Tongue (tissue), 2 donors: Measurements from ENCODE around the gene FES. TPM values are rescaled to one million over a fixed set of nuclear protein-coding genes. Genes with fewer than 3 reads are reported as not detected.
"Not testable (repeated sequence)": the region's sequence is repeated elsewhere in the genome, so short reads cannot be mapped to it uniquely, and the experiment has no call there.

Experiments
- DNase-seq: peaks from one replicate; pipeline ENCODE4 v3.0.0-alpha.2; 2015
- total RNA-seq: library from RNA; depleted of rRNA; stranded (reverse); fragments of >200 nt; gene quantifications from one replicate; pipeline ENCODE4 v1.2.3, GENCODE V29; 2014

The FES gene
- 40.1 TPM for total RNA-seq

DNA sequence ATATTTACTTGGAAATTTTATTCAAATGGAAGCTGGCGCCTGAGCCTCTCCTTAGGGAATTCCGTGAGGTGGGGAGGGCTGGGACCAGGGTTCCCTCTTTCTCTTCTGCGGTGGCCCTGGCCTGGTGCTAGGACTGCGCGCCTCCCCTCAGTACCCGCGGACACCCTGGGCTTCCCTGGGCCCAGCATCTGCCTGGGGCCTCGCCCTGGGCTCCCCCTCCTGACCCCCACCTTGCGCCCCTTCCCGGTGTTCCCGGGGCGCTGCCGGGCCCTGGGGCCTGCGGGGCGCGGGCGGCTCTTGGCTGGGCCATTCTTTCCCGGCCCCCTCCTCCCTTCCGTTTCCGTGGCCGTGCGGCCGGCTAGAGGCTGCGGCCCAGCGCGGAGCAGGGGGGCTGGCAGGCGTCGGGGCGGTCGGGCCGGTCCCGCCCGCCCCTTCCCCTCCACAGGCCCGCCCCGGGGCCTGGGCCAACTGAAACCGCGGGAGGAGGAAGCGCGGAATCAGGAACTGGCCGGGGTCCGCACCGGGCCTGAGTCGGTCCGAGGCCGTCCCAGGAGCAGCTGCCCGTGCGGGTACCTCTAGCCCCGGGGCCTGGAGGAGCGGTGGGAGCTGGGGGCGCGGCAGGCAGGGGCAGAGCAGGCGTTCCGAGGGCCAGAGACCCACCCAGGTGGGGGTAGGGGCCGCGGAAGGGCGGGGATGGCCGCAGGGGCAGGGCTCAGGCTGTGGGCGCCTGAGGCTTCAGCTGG lies at the start of gene FES:
TSS of gene FES (plus strand) at position 529 of the 743 bp plus-strand sequence. CDS start 542 bp downstream, outside the sequence.
- DNase-seq, result peak; percentile 85

DNA sequence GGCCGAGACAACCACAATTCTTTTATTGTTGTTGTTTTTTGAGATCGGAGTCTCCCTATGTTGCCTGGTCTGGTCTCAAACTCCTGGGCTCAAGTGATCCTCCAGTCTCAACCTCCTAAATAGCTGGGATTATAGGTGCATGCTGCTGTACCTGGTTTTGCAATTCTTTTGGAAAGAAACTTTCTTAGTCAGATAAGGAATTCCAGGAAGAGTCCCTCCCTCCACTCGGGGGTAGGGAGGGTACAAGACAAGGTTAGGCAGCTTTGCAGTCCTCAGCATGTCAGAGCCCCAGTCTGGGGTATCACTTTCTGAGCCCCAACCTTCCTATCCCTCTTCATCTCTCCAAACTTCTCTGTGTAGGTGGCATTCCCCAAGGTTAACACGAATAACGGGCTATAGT lies 49.7 kb upstream of the FES start:
- DNase-seq, result no peak

DNA sequence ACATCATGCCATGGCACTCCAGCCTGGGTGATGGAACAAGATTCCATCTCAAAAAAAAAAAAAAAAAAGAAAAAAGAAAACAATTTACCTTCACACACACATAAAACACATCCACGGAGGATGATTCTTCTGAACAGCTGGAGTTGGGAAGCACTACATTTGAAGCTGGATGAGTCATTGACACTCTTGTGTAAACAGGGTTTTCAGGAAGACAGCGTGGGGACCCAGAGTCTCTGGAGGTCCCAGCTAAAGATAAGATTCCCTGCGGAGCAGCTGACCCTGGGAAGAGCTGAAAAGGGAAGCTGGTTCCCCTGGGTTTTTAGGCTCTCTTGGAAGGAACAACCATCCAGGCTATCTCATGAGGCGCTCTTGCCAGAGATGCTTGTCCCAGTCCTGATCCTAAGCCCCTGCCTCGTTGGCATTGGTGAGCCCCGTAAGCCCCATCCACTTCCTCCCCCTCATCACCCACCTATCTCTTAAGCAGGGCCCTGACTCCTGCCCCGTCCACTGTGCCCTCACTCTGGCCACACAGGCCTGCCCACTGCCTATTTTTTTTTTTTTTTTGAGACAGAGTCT lies 47.9 kb upstream of the FES start:
- DNase-seq, result no peak

DNA sequence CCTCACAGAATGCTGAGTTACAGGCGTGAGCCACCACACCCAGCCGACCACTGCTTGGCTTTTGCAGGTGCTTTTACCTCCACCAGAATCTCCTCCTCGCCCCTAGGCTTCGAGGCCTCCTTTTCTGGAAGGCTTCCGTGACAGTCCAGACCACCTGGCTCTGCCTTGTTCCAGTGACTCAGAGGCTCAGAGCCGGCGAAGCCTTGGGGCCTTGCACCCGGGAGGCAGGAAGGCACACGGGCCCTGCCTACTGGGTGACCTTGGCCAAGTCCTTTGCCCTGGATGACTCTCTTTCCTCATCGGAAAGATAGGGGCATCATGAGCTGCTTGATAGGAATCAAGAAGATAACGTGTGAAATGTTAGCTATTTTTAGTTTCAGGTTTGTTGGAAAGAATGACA lies 47.2 kb upstream of the FES start:
- DNase-seq, result no peak

DNA sequence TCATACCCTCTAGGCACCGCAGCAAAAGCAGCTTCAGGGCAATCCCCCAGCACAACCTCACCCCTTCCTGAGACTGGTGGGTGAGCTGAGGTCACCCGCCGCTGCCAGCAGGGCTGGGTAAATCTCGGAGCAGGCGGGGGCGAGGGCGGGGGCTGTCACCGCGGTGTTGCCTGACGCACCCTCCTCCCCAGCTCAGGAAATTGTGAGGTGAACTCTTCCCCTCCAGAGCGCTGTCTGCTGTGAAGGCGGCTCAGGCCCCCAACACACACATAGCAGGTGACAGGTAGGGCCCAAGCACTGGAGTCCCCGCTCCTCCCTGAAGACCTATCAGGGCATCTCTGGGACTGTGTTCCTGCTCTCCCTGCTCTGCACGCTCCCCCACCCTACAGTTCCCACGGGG lies 46.2 kb upstream of the FES start:
- no peak for DNase-seq

DNA sequence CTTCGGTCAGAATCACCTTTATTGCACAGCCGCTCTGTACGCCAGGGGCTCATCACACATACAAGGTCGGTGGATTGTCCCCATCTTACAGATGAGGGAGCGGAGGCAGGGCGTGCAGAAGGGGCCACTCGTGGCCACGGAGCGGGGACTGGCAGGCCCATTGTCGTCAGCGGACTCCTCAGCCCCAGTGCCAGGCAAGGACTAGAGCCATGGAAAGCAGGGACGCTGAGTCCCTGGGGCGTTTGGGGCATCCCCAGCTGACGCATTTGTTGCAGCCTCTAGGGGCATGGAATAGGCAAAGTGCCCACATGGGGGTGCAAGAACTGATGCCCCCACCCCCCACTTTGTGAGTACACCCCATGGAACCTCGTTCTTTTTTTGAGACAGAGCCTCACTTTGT lies 45.8 kb upstream of the FES start:
- DNase-seq, result no peak

DNA sequence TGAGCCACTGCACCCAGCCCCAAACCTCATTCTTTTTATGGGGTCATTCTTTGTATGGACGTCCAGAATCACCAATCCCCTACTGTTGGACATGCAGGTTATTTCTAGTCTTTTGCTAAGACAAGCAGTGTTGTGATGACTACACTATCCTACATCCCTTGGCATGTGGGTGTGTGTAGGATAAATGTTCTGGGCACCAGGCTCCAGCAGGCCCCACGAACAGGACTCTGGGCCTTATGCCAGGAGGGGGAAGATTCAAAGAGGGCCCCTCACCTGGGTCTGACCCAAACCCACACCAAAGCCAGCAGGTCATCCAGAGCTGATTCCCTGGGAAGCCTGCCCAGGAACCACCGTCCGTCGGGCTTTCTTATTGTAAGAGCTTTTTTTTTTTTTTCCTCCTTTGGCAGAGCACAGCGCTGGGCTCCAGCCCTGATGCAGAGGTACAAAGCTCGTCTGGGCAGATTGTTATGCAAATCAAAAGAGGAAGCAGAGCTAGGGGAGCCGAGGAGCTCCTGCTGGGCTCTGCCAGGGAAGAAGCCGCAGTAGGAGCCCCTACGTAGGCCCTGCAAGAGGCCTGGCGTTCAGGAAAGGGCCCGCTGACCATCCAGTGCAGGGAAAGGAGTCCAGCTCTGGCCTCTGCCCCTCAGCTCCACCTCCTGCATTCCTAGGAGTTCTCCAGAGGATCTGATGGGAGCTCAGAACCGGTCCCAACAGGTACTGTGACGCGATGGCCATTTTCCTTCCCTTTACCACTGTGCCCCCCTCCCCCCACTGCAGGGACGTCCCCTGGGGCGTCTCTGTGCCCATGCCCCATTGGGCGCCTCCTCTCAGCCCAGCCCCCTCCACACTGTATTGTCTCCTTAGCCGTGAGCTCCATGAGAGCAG lies 44.9 kb upstream of the FES start:
- no peak for DNase-seq

DNA sequence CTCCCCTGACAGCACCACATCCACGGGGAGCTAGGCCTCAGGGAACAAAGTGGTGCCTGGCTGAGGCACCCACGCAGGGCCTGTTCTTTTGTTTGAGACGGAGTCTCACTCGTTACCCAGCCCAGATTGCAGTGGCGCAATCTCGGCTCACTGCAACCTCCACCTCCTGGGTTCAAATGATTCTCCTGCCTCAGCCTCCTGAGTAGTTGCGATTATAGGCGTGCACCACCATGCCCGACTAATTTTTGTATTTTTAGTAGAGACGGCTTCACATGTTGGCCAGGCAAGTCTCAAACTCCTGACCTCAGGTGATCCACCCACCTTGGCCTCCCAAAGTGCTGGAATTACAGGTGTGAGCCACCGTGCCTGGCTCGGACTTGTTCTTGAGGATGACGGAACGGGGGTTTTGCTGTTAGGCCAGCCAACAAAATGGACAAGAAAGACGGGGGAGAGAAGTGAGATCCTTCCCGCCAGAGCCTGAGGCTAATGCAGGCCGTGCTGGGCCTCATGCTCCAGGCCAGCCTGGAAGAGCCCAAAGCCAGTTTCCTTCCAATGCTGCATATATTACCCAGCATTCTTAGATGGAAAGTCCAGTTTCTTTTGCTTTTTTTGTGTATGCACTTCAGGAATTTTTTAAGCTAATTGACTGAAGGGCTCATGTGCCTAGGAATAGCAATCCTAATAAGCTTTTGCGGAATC lies 44.0 kb upstream of the FES start:
- no peak for DNase-seq

DNA sequence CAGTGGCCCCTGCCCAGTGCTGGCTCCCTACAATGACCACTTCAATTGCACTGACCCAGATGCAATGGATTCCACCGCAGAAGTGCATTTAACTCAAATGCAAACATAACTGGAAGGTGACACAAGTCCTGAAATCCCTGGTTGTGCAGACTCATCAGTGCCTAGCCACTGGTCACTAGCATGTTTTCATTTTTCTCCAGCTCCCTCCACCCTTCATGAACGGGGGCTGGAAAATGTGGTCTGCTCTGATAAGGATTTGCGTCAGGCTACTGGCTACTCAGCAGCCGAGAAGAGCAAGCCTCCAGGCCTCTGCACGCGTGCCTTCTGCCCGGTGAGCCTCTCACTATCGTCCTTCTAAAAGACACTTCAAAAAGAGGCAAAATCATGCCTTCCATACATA lies 43.4 kb upstream of the FES start:
- DNase-seq, result no peak

DNA sequence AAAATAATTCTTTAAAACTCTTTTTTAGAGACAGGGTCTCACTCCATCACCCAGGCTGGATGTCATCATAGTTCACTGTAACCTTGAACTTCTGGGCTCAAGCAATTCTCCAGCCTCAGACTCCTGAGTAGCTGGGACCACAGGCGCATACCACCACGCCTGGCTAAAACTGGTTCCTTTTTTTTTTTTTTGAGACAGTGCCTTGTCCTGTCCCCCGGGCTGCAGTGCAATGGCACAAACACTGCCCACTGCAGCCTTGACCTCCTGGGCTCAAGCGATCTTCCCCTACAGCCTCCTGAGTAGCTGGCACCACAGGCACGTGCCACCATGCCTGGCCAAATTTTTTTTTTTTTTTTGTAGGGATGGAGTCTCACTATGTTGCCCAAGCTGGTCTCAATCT lies 39.6 kb upstream of the FES start:
- DNase-seq, result no peak

DNA sequence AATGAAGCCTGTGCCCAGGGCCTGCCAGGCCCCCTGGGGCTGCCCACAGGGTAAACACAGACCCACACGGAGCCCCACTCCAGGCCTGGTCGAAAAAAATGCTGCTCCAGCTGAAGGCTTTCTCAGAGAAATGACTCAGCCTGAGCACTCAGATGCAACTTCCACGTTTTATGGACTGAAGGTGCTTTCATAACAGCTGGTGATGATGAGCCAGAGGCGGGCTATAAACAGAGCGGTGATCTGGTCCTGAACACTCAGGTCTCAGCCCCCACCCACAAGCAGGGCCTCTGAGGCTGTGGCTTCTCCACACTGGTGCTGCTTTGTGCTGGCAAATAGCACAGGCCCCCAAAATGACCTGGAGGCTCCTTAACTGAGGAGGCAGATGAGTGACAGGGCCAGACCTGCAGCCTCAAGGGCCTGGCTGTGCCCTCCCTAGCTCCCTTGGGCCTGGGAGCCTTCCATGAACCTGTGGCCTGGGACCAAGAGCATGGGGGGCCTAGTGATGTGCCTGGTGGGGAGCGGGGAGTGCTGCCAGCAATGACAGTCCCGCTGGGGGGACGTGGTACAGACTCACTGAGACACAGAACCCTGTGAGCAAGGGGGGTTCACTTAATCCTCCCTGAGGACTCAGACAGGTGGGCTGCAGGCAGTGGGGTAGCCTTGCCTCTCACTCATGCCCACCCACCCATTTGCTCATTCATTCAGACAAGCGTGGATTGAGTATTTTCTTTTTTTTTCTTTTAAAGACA lies 38.9 kb upstream of the FES start:
- no peak for DNase-seq

DNA sequence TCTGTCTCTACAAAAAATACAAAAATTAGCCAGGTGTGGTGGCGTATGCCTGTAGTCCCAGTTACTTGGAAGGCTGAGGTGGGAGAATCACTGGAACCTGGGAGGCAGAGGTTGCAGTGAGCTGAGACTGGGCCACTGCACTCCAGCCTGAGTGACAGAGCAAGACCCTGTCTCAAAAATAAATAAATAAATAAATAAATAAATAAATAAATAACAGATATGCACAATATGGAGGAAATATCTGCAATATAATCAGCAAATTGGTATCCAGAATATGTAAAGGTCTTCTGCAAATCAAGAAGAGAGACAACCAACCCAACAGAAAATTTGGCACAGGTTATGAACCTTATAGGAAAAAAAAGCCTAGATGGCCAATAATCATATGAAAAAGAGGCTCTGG lies 34.9 kb upstream of the FES start:
- not testable (repeated sequence) for DNase-seq

DNA sequence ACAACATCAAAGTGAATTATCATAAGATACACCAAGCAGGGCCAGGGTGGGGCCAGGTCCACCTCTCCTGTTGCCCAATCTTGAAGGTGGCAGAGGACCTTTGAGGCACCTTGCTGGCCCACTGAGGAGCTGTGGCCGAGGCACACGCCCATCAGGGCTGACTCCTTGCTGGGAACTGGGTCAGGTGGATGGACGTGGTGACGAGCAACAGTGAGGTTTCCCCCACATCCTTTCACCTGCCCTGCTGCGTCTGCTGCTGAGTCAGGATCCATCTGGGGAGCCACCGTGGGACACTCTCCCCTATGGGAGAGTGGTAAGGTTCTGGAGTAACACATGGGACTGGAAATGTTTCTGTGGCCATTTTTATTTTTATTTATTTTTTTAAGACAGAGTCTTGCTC lies 33.2 kb upstream of the FES start:
- no peak for DNase-seq

DNA sequence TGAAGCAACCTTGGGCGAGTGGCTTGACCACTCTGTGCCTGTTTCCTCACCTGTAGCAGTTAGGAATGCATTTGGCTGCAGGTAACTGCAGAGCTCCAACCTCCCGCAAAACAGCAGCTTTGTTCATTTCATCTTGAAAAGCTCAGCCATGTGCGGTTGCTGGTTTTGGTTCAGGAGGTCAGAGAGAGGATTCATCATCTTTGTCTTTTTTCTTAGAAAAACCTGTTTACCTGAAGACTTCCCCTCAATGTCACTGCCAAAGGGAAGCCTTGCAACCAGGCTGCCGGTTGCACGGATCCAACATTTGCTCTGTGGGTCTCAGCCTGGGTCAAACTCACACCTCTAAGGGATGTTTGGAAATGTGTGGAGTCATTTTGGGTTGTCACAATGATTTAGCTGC lies 32.4 kb upstream of the FES start:
- DNase-seq, result no peak

DNA sequence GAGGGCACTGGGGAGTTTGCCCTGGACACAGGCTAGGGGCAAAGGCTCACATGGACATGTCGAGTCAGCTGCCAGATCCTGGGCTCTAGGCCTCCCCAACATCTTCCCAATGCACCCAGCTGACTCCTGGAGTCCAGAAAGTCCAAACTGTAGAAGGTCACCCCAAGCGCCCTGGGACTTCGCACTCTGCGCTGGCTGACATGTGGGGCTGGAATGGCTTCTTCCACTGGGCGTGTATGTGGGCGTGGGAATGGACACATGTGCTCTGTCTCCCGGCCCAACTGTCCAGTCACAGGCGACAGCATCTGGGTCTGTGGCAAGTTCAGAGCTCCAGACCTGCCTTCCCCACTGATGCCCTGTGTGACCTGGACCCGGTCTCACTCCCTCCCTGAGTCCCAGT lies 29.2 kb upstream of the FES start:
- no peak for DNase-seq

DNA sequence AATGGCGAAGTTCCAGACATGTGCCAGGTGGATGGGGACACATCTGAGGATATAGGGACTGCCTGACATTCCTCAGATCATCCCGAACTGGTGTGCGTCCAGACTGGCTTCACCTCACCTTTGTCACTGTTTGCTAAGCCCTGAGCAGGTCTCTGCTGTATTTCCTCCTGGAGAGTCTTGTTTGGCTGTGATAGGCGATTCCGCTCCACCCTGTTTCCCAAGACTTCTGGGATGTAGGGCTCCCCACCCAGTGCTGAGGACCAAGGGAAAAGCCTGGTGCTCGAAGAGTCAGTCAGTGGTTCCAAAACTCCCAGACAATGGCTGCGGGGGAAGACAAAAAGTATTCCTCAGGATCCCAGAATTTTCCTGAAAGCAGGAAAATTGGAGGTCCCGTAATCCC lies 27.0 kb upstream of the FES start:
- DNase-seq, result no peak

DNA sequence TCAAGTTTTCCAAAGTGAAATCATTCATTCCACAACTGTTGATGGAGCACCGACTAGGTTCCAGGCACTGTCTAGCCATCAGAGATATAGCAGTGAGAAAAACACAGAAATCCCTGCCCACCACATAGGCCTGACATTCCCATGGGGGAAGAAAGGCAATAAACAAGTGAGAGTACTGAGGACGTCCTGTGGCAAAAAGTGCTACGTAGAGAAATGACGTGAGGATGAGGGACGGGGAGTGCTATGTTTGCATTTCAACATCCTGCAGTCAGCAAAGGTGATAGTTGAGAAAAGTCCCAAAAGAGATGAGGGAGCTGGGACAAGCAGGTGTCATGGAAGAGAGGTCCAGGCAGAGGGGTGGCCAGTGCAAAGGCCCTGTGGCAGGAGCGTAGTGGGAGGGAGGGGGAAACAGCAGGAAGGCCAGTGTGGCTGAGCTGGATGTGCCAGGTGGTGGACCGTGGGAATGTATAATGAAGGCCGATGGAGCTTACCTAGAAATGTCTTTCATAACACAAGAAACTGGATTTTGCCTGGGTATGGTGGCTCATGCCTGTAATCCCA lies 26.3 kb upstream of the FES start:
- DNase-seq, result no peak

DNA sequence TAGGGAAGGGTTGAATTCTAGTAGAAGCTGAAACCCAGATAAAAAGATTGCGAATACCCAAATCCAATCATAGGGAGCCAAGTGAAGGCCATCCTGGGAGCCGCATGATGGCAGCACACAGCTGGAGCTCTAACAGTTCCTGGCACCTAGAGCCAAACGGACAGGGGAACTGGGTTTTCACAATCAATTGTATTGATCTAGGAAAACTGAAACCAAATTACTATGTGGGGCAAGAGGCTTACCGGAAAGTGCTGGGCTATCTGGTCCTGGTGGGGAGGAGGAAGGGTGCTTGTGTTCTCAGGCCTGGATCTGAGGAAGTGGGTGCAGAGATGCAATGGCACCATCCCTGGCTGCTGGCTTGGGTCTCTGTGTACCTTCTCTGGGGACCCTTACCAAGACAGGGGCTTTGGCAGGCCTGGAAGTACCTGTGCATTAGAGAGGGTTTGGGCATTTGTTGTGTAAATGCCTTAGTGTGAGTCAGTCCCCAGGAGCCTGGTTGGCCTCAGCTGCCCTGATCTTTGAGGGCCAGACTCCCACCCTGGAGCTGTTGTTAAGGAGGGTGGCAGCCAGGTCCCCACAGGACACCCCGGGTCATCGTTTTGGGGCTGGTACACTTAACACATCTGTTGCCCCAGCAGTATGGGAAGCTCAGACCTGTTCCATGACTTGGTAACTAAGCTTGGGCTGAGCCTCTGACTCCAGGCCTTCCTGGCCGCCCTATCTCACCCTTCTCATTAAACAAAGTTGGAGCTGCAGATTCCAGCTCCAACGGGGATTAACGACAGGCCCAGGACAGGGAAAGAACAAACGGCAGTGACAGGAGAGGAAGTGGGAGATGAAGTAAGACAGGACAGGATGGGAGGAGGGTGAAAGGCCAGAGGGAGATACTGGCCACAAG lies 24.8 kb upstream of the FES start:
- DNase-seq, result no peak

DNA sequence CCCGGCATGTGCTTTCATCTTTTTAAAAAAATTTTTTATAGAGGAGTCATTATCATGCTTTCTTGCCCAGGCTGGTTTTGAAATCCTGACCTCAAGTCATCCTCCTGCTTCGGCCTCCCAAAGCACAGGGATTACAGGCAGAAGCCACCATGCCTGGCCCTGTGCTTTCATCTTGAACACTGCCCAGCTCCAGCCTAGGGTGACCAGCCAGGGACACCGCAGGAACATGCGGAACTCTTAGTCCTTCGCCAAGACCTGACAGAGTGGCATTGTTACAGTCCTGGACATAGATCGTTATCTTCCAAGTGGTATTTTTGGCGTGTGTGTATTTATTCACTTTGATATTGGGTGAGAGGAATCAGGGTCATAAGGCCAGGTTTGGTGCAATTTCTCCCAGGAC lies 23.9 kb upstream of the FES start:
- DNase-seq, result no peak

DNA sequence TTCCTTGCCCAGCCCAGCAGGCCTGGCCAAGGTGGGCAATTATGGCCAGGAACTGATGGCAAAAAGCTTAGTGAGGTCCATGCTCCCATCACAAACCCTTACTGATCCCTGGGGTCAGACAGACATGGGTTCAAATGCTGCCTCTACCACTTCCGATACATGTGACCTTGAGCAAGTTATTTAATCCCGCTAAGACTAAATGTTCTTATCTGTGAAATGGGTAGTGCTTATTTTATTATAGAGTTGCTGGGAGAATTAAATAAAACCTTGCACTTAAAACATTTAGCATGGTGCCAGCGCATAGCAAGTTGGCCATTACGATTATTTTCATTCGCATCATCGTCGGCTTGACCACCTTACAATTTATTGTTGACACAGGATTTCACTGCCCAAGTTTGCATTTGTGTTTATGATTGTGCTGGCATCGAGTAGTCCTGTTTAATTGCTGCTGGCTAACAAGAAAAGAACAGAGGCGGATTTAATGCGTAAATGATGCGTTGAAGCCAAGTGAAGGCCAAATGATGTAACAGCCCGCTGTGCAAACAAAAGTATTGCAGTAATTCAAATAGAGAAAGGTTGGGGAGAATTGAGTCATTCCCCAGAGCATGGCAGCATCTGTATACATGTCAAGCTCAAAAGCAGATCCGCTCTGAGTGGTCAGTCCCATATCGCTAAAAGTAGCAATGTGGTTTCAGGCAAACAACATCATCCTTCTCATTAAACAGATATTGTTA lies 23.2 kb upstream of the FES start:
- DNase-seq, result no peak
